ENCODE results near the gene MYBL2.

GRCh38 chr20:43700627-43701026, 33.7 kb downstream of the MYBL2 start:
- no peak for TF ChIP-seq CTCF (tag by site-specific recombination; IDR thresholded peaks at IDR 0.05)
- TF ChIP-seq, protein P1, sequence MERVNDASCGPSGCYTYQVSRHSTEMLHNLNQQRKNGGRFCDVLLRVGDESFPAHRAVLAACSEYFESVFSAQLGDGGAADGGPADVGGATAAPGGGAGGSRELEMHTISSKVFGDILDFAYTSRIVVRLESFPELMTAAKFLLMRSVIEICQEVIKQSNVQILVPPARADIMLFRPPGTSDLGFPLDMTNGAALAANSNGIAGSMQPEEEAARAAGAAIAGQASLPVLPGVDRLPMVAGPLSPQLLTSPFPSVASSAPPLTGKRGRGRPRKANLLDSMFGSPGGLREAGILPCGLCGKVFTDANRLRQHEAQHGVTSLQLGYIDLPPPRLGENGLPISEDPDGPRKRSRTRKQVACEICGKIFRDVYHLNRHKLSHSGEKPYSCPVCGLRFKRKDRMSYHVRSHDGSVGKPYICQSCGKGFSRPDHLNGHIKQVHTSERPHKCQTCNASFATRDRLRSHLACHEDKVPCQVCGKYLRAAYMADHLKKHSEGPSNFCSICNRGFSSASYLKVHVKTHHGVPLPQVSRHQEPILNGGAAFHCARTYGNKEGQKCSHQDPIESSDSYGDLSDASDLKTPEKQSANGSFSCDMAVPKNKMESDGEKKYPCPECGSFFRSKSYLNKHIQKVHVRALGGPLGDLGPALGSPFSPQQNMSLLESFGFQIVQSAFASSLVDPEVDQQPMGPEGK (tag by site-specific recombination; IDR thresholded peaks at IDR 0.05): no peak
- no peak for TF ChIP-seq BCL11B (tag by site-specific recombination; IDR thresholded peaks at IDR 0.05; ENCODE audit: low read depth)
- no peak for TF ChIP-seq ZNF362 (tag by site-specific recombination; IDR thresholded peaks at IDR 0.05)
- no peak for TF ChIP-seq ZBTB7A (tag by site-specific recombination; IDR thresholded peaks at IDR 0.05; ENCODE audit: low read depth)
- no peak for TF ChIP-seq HOXA7 (CRISPR knock-in tag; IDR thresholded peaks at IDR 0.05; ENCODE audit: borderline replicate concordance)
- TF ChIP-seq GLIS1 (tag by site-specific recombination; IDR thresholded peaks at IDR 0.05): no peak
- no peak for TF ChIP-seq FEZF1 (tag by site-specific recombination; IDR thresholded peaks at IDR 0.05)
- no peak for TF ChIP-seq ZNF423 (tag by site-specific recombination; IDR thresholded peaks at IDR 0.05)
- TF ChIP-seq, protein P2, sequence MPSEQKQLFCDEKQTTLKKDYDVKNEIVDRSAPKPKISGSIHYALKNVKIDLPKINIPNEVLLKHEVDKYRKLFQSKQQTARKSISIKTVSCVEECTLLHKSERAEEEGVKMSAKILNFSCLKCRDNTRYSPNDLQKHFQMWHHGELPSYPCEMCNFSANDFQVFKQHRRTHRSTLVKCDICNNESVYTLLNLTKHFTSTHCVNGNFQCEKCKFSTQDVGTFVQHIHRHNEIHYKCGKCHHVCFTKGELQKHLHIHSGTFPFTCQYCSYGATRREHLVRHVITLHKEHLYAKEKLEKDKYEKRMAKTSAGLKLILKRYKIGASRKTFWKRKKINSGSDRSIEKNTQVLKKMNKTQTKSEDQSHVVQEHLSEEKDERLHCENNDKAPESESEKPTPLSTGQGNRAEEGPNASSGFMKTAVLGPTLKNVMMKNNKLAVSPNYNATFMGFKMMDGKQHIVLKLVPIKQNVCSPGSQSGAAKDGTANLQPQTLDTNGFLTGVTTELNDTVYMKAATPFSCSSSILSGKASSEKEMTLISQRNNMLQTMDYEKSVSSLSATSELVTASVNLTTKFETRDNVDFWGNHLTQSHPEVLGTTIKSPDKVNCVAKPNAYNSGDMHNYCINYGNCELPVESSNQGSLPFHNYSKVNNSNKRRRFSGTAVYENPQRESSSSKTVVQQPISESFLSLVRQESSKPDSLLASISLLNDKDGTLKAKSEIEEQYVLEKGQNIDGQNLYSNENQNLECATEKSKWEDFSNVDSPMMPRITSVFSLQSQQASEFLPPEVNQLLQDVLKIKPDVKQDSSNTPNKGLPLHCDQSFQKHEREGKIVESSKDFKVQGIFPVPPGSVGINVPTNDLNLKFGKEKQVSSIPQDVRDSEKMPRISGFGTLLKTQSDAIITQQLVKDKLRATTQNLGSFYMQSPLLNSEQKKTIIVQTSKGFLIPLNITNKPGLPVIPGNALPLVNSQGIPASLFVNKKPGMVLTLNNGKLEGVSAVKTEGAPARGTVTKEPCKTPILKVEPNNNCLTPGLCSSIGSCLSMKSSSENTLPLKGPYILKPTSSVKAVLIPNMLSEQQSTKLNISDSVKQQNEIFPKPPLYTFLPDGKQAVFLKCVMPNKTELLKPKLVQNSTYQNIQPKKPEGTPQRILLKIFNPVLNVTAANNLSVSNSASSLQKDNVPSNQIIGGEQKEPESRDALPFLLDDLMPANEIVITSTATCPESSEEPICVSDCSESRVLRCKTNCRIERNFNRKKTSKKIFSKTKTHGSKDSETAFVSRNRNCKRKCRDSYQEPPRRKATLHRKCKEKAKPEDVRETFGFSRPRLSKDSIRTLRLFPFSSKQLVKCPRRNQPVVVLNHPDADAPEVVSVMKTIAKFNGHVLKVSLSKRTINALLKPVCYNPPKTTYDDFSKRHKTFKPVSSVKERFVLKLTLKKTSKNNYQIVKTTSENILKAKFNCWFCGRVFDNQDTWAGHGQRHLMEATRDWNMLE (tag by site-specific recombination; conservative IDR thresholded peaks at IDR 0.05; ENCODE audit: low read depth): no peak
